ENCODE data around the gene TBX1. TPM values are rescaled to one million over a fixed set of nuclear protein-coding genes. Genes with fewer than 3 reads are reported as not detected.

TBX1 gene
- total RNA-seq, 2 experiments from 2014 or later = not detected

- peaks cover 6% of the 10 kb centered on the region for H3K4me1 Mint-ChIP-seq (ENCODE audit: low read depth)
- peaks cover 65% of the 10 kb centered on the region for H3K27me3 Mint-ChIP-seq
- H3K9me3 Mint-ChIP-seq = no peaks in the 10 kb centered on the region
- intact Hi-C loops (cut with micrococcal nuclease) = loop anchor here (1.0 to 5.0 kb wide), 2 partner anchors 12 to 34 kb away; no protein-coding TSS in a partner anchor
- peak; percentile 70 for DNase-seq
- no peak overlapping the region for H3K27ac Mint-ChIP-seq
- ChIA-PET POLR2A (no interaction called here), CTCF (interaction anchor here (1.2 to 3.2 kb wide), 2 partner anchors 37 to 43 kb away, joined by 4 to 12 read pairs; no protein-coding TSS in a partner anchor)
- peak overlapping the region; percentile 29 for H3K4me3 Mint-ChIP-seq
- no peaks in the 10 kb centered on the region for H3K36me3 Mint-ChIP-seq
These were observed 6.2 kb downstream of the TBX1 start for GRCh38 chr22:19766511-19767426.

GRCh38 chr22:19767427-19768341 lies 7.1 kb downstream of the TBX1 start:
- intact Hi-C loops (cut with micrococcal nuclease) = loop anchor here (1.0 to 5.0 kb wide), 2 partner anchors 13 to 35 kb away; no protein-coding TSS in a partner anchor
- ChIA-PET CTCF (no interaction called here), POLR2A (no interaction called here)
- Mint-ChIP-seq H3K9me3 (no peaks in the 10 kb centered on the region), H3K36me3 (no peaks in the 10 kb centered on the region), H3K4me1 (ENCODE audit: low read depth) (peaks cover 6% of the 10 kb centered on the region), H3K27me3 (peaks cover 64% of the 10 kb centered on the region), H3K27ac (no peak overlapping the region), H3K4me3 (no peak overlapping the region)
- no peak for DNase-seq

GRCh38 chr22:19769393-19769715 lies 8.8 kb downstream of the TBX1 start:
- no peak overlapping the region for H3K27ac Mint-ChIP-seq
- ChIA-PET POLR2A (no interaction called here), CTCF (interaction anchor here (0.8 to 1.2 kb wide), 2 partner anchors 13 to 141 kb away, joined by 3 read pairs; no protein-coding TSS in a partner anchor)
- no peaks in the 10 kb centered on the region for H3K36me3 Mint-ChIP-seq
- peaks cover 6% of the 10 kb centered on the region for H3K4me1 Mint-ChIP-seq (ENCODE audit: low read depth)
- no peak for DNase-seq
- no peaks in the 10 kb centered on the region for H3K9me3 Mint-ChIP-seq
- intact Hi-C loops (cut with micrococcal nuclease) = loop anchor here (5.0 kb wide), 1 partner anchor 37 kb away; no protein-coding TSS in a partner anchor
- no peak overlapping the region for H3K4me3 Mint-ChIP-seq
- H3K27me3 Mint-ChIP-seq = peaks cover 63% of the 10 kb centered on the region

- Mint-ChIP-seq H3K36me3 (no peaks in the 10 kb centered on the region), H3K27me3 (peaks cover 55% of the 10 kb centered on the region)
These were observed 10.0 kb downstream of the TBX1 start for GRCh38 chr22:19770349-19771220.

GRCh38 chr22:19772422-19772672 lies 11.8 kb downstream of the TBX1 start:
- POLR2A ChIA-PET = no interaction called here
- Mint-ChIP-seq H3K4me1 (ENCODE audit: low read depth) (peaks cover 5% of the 10 kb centered on the region), H3K27me3 (peaks cover 55% of the 10 kb centered on the region), H3K27ac (no peak overlapping the region), H3K9me3 (no peaks in the 10 kb centered on the region), H3K36me3 (no peaks in the 10 kb centered on the region), H3K4me3 (no peak overlapping the region)
- intact Hi-C loops (cut with micrococcal nuclease) = no loop called here
- no peak for DNase-seq
- CTCF ChIA-PET = interaction anchor here (0.8 kb wide), 1 partner anchor 16 kb away, joined by 3 read pairs; no protein-coding TSS in a partner anchor

More at GRCh38 chr22:19770349-19771220, 10.0 kb downstream of the TBX1 start:
- intact Hi-C loops (cut with micrococcal nuclease) = no loop called here
- ChIA-PET CTCF (interaction anchor here (1.4 kb wide), 1 partner anchor 140 kb away, joined by 3 read pairs; no protein-coding TSS in a partner anchor), POLR2A (no interaction called here)
- H3K9me3 Mint-ChIP-seq = no peaks in the 10 kb centered on the region
- no peak overlapping the region for H3K27ac Mint-ChIP-seq
- peaks cover 6% of the 10 kb centered on the region for H3K4me1 Mint-ChIP-seq (ENCODE audit: low read depth)
- no peak overlapping the region for H3K4me3 Mint-ChIP-seq
- DNase-seq = no peak

- peaks cover 2% of the 10 kb centered on the region for H3K4me1 Mint-ChIP-seq (ENCODE audit: low read depth)
- peaks cover 50% of the 10 kb centered on the region for H3K27me3 Mint-ChIP-seq
- no peak for DNase-seq
- H3K36me3 Mint-ChIP-seq = no peaks in the 10 kb centered on the region
- intact Hi-C loops (cut with micrococcal nuclease) = no loop called here
- no peak overlapping the region for H3K27ac Mint-ChIP-seq
- no peaks in the 10 kb centered on the region for H3K9me3 Mint-ChIP-seq
- POLR2A ChIA-PET = no interaction called here
- H3K4me3 Mint-ChIP-seq = no peak overlapping the region
- CTCF ChIA-PET = interaction anchor here (0.8 kb wide), 1 partner anchor 17 kb away, joined by 3 read pairs; no protein-coding TSS in a partner anchor
These were observed 12.3 kb downstream of the TBX1 start for GRCh38 chr22:19772673-19773469.

GRCh38 chr22:19773470-19774040 lies 13.0 kb downstream of the TBX1 start:
- Mint-ChIP-seq H3K36me3 (no peaks in the 10 kb centered on the region), H3K27ac (no peak overlapping the region), H3K27me3 (peaks cover 43% of the 10 kb centered on the region), H3K4me1 (ENCODE audit: low read depth) (peaks cover 2% of the 10 kb centered on the region), H3K9me3 (no peaks in the 10 kb centered on the region), H3K4me3 (no peak overlapping the region)
- DNase-seq = no peak
- CTCF ChIA-PET = interaction anchor here (0.9 kb wide), 1 partner anchor 43 kb away, joined by 4 read pairs; no protein-coding TSS in a partner anchor
- intact Hi-C loops (cut with micrococcal nuclease) = no loop called here
- POLR2A ChIA-PET = no interaction called here

GRCh38 chr22:19774628-19775027 lies 14.1 kb downstream of the TBX1 start:
- Mint-ChIP-seq H3K27ac (no peak overlapping the region), H3K4me1 (ENCODE audit: low read depth) (peaks cover 2% of the 10 kb centered on the region), H3K36me3 (no peaks in the 10 kb centered on the region), H3K4me3 (no peak overlapping the region), H3K27me3 (peaks cover 39% of the 10 kb centered on the region), H3K9me3 (no peaks in the 10 kb centered on the region)
- DNase-seq = no peak
- intact Hi-C loops (cut with micrococcal nuclease) = no loop called here
- ChIA-PET POLR2A (no interaction called here), CTCF (interaction anchor here (0.9 kb wide), 1 partner anchor 44 kb away, joined by 4 read pairs; no protein-coding TSS in a partner anchor)

- Mint-ChIP-seq H3K4me3 (no peak overlapping the region), H3K27ac (no peak overlapping the region), H3K9me3 (no peaks in the 10 kb centered on the region), H3K4me1 (ENCODE audit: low read depth) (peaks cover 2% of the 10 kb centered on the region), H3K27me3 (peaks cover 38% of the 10 kb centered on the region), H3K36me3 (no peaks in the 10 kb centered on the region)
- ChIA-PET CTCF (no interaction called here), POLR2A (no interaction called here)
- intact Hi-C loops (cut with micrococcal nuclease) = no loop called here
- DNase-seq = no peak
These were observed 15.1 kb downstream of the TBX1 start for GRCh38 chr22:19775496-19776325.

- intact Hi-C loops (cut with micrococcal nuclease) = no loop called here
- Mint-ChIP-seq H3K36me3 (no peaks in the 10 kb centered on the region), H3K4me3 (no peak overlapping the region), H3K27ac (no peak overlapping the region), H3K9me3 (no peaks in the 10 kb centered on the region), H3K4me1 (ENCODE audit: low read depth) (peaks cover 2% of the 10 kb centered on the region), H3K27me3 (peaks cover 35% of the 10 kb centered on the region)
- ChIA-PET CTCF (no interaction called here), POLR2A (no interaction called here)
- DNase-seq = no peak
These were observed 16.0 kb downstream of the TBX1 start for GRCh38 chr22:19776433-19777031.
